Measurements from ENCODE around the gene IQCE. TPM values are rescaled to one million over a fixed set of nuclear protein-coding genes. Genes with fewer than 3 reads are reported as not detected.
"Not testable (repeated sequence)": the region's sequence is repeated elsewhere in the genome, so short reads cannot be mapped to it uniquely, and the experiment has no call there.

The IQCE gene
- total RNA-seq, 4 donors from 2014 or later = 10.5 to 18.6 (median 12.8) TPM

- H3K4me3 ChIP-seq (ENCODE audit: low read depth, poor library complexity, severe bottlenecking); DNase-seq (ENCODE audit: low spot score in 2 of 2); intact Hi-C loops (cut with DNase I; ENCODE audit: low total_unique reads): not testable (repeated sequence)
- 59 to 73% methylated on average over 4 to 6 of the region's 15 CpGs for WGBS, 2 donors
Measured at GRCh38 chr7:2532199-2532772, 26.5 kb upstream of the IQCE start.

GRCh38 chr7:2532816-2533215, 26.0 kb upstream of the IQCE start:
- intact Hi-C loops (cut with DNase I; ENCODE audit: low total_unique reads); DNase-seq (ENCODE audit: low spot score in 2 of 2); H3K4me3 ChIP-seq (ENCODE audit: low read depth, poor library complexity, severe bottlenecking): not testable (repeated sequence)
- 17% methylated on average over 2 of the region's 8 CpGs; no CpG with 5 or more reads in 1 of the 2 donors for WGBS, 2 donors

DNA sequence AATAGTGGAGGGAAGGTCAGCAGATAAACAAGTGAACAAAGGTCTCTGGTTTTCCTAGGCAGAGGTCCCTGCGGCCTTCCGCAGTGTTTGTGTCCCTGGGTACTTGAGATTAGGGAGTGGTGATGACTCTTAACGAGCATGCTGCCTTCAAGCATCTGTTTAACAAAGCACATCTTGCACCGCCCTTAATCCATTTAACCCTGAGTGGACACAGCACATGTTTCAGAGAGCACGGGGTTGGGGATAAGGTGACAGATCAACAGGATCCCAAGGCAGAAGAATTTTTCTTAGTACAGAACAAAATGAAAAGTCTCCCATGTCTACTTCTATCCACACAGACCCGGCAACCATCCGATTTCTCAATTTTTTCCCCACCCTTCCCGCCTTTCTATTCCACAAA, 25.2 kb upstream of the IQCE start:
- intact Hi-C loops (cut with DNase I; ENCODE audit: low total_unique reads); H3K4me3 ChIP-seq (ENCODE audit: low read depth, poor library complexity, severe bottlenecking); DNase-seq (ENCODE audit: low spot score in 2 of 2): not testable (repeated sequence)
- 27 to 40% methylated on average over 1 to 4 of the region's 8 CpGs for WGBS, 2 donors

DNA sequence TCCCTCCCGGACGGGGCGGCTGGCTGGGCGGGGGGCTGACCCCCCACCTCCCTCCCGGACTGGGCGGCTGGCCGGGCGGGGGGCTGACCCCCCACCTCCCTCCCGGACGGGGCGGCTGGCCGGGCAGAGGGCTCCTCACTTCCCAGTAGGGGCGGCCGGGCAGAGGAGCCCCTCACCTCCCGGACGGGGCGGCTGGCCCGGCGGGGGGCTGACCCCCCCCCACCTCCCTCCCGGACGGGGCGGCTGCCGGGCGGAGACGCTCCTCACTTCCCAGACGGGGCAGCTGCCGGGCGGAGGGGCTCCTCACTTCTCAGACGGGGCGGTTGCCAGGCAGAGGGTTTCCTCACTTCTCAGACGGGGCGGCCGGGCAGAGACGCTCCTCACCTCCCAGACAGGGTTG, 24.6 kb upstream of the IQCE start:
- intact Hi-C loops (cut with DNase I; ENCODE audit: low total_unique reads); H3K4me3 ChIP-seq (ENCODE audit: low read depth, poor library complexity, severe bottlenecking); DNase-seq (ENCODE audit: low spot score in 2 of 2): not testable (repeated sequence)
- 80% methylated on average over 5 of the region's 34 CpGs; no CpG with 5 or more reads in 1 of the 2 donors for WGBS, 2 donors

GRCh38 chr7:2535872-2536627, 22.7 kb upstream of the IQCE start:
- intact Hi-C loops (cut with DNase I; ENCODE audit: low total_unique reads); DNase-seq (ENCODE audit: low spot score in 2 of 2); H3K4me3 ChIP-seq (ENCODE audit: low read depth, poor library complexity, severe bottlenecking): not testable (repeated sequence)
- WGBS, 2 donors = 78 to 80% methylated on average over 11 to 15 of the region's 19 CpGs

- H3K4me3 ChIP-seq (ENCODE audit: low read depth, poor library complexity, severe bottlenecking) = no peak overlapping the region
- DNase-seq (ENCODE audit: low spot score in 2 of 2) = peak in 1 of 2 donors; percentile 17
- intact Hi-C loops (cut with DNase I; ENCODE audit: low total_unique reads) = no loop called here
- no peak for TF ChIP-seq POLR2A (IDR thresholded peaks at IDR 0.05)
- TF ChIP-seq, protein P1, sequence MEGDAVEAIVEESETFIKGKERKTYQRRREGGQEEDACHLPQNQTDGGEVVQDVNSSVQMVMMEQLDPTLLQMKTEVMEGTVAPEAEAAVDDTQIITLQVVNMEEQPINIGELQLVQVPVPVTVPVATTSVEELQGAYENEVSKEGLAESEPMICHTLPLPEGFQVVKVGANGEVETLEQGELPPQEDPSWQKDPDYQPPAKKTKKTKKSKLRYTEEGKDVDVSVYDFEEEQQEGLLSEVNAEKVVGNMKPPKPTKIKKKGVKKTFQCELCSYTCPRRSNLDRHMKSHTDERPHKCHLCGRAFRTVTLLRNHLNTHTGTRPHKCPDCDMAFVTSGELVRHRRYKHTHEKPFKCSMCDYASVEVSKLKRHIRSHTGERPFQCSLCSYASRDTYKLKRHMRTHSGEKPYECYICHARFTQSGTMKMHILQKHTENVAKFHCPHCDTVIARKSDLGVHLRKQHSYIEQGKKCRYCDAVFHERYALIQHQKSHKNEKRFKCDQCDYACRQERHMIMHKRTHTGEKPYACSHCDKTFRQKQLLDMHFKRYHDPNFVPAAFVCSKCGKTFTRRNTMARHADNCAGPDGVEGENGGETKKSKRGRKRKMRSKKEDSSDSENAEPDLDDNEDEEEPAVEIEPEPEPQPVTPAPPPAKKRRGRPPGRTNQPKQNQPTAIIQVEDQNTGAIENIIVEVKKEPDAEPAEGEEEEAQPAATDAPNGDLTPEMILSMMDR (IDR thresholded peaks at IDR 0.05) = no peak
- 91% methylated on average over 38 to 47 of the region's 47 CpGs for WGBS, 2 donors
Measured at GRCh38 chr7:2537981-2538851, 20.6 kb upstream of the IQCE start.

DNA sequence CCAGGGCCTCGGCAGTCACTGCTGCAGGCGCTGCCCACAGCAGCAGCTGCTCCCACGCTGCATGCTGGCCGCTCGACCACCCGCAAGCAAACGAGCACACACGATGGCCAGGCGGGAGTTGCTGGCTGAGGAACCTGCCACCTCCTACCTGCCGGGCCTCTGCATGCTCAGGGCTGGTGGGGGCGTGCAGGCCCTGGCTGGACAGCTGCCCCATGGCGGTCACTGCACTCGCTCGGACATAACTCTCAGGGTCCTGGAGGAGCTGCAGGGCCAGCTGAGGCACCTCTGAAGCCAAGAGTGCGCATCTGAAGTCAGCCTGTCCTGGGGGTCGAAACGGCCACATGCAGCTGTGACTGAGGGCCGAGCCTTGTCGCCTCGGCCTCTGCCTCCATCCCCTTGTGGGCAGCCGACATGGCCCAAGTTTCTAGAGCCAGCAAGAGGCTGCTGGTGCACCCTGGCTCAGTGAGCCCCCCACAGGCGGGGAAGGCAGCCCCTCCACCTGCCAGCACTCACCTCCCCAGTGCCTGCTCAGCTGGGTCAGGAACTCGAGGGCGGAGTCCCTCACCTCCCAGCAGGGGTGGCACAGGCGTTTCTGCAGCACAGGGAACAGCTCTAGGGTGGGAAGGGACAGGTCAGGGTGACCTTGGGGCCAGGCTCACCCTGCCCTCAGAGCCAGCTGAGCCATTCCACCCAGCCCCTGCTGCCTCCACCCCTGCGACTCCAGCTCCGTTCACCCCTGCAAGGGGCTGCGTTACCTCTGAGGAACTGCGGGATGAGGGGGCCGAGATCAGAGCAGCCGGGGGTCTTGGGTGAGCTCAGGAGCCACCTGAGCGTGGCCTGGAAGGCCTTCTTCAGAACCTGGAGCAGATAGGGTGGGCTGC, 19.5 kb upstream of the IQCE start:
- intact Hi-C loops (cut with DNase I; ENCODE audit: low total_unique reads) = no loop called here
- no peak overlapping the region for H3K4me3 ChIP-seq (ENCODE audit: low read depth, poor library complexity, severe bottlenecking)
- TF ChIP-seq, protein P1 (IDR thresholded peaks at IDR 0.05) = no peak
- no peak for TF ChIP-seq POLR2A (IDR thresholded peaks at IDR 0.05)
- 90 to 92% methylated on average over 16 to 24 of the region's 32 CpGs for WGBS, 2 donors
- no peak for DNase-seq (ENCODE audit: low spot score in 2 of 2)
